Body of pancreas (tissue), 4 donors: ENCODE measurements around the gene ZC3H7A.

Experiments
- CTCF ChIP-seq, 7 experiments: fragments of 450-650 bp in 4 of 7; fragments of 200-600 bp in 3 of 7; sonication (generic) in 3 of 7; IDR thresholded peaks; one replicate each; pipeline ENCODE4 v1.5.1; 2016 to 2019; ENCODE audit warnings: antibody characterized with exemption in 7 of 7
- POLR2A ChIP-seq, 3 donors: fragments of 450-650 bp; IDR thresholded peaks; one replicate each; pipeline ENCODE4 v1.6.1; 2016; ENCODE audit warnings: antibody characterized with exemption in 3 of 3, mild to moderate bottlenecking in 2 of 3

GRCh38 chr16:11738742-11739544 is 58.1 kb downstream of the ZC3H7A start:
- TF ChIP-seq CTCF (IDR thresholded peaks at IDR 0.05) (no peak), POLR2A (IDR thresholded peaks at IDR 0.05) (no peak)
